RKO (cell line): ENCODE results near the gene LIM2.

Experiments used
- DNase-seq: peaks from one replicate; pipeline ENCODE4 v3.0.0-alpha.2; 2016; ENCODE audit warnings: low spot score

The LIM2 gene

GRCh38 chr19:51365965-51366388 is 21.8 kb downstream of the LIM2 start, which contains the start of gene ETFB:
ETFB (minus strand) TSS chr19:51366388; CDS start chr19:51366326, 62 bp downstream.
- DNase-seq = no peak

GRCh38 chr19:51365211-51365964 is 22.4 kb downstream of the LIM2 start:
- DNase-seq = peak; percentile 78

- no peak for DNase-seq
Observed at GRCh38 chr19:51364200-51365106, 23.3 kb downstream of the LIM2 start.

GRCh38 chr19:51361239-51361638 is 26.5 kb downstream of the LIM2 start:
- DNase-seq = no peak

GRCh38 chr19:51359294-51359693 is 28.5 kb downstream of the LIM2 start:
- DNase-seq = peak; percentile 46

GRCh38 chr19:51357952-51358351 is 29.8 kb downstream of the LIM2 start:
- no peak for DNase-seq

GRCh38 chr19:51356159-51356801 is 31.5 kb downstream of the LIM2 start:
- no peak for DNase-seq

- DNase-seq = no peak
Observed at GRCh38 chr19:51354742-51355148, 33.0 kb downstream of the LIM2 start.

- DNase-seq = no peak
Observed at GRCh38 chr19:51354103-51354741, 33.6 kb downstream of the LIM2 start.

GRCh38 chr19:51352783-51353360 is 34.9 kb downstream of the LIM2 start:
- no peak for DNase-seq

- DNase-seq = no peak
Observed at GRCh38 chr19:51351266-51351990, 36.3 kb downstream of the LIM2 start.

- no peak for DNase-seq
Observed at GRCh38 chr19:51347209-51347928, 40.4 kb downstream of the LIM2 start.

- no peak for DNase-seq
Observed at GRCh38 chr19:51346742-51347141, 41.0 kb downstream of the LIM2 start.

GRCh38 chr19:51345076-51345620 is 42.6 kb downstream of the LIM2 start:
- DNase-seq = no peak

- no peak for DNase-seq
Observed at GRCh38 chr19:51342631-51343569, 44.9 kb downstream of the LIM2 start.

- no peak for DNase-seq
Observed at GRCh38 chr19:51341976-51342580, 45.7 kb downstream of the LIM2 start, which contains the start of gene VSIG10L. VSIG10L (minus strand) TSS chr19:51342139; CDS start chr19:51342124, 15 bp downstream.

GRCh38 chr19:51341066-51341465 is 46.7 kb downstream of the LIM2 start:
- DNase-seq = no peak
